H1 (cell line): ENCODE measurements around the gene DENND6B. TPM values are rescaled to one million over a fixed set of nuclear protein-coding genes. Genes with fewer than 3 reads are reported as not detected.

Experiments
- BRCA1 ChIP-seq: IDR thresholded peaks from 2 replicates; pipeline ENCODE4 v1.6.1; 2012; ENCODE audit warnings: low read depth, low read length, improper control_type of control experiment
- CBX5 ChIP-seq: fragments of 300-800, 300-1000 bp; sonication (generic); IDR thresholded peaks from 2 replicates; pipeline ENCODE4 v1.7.1; 2016; ENCODE audit warnings: antibody characterized with exemption, low read length, low read depth
- HDAC2 ChIP-seq, 2 experiments: fragments of 300-600 bp in 1 of 2; sonication (generic) in 1 of 2; IDR thresholded peaks; 2 replicates each; pipeline ENCODE4 v1.6.1; 2011 to 2012; ENCODE audit warnings: low read depth in 2 of 2, low read length in 2 of 2, mild to moderate bottlenecking in 2 of 2, moderate library complexity in 2 of 2, borderline replicate concordance in 1 of 2, inconsistent platforms in 1 of 2
- JUN ChIP-seq: IDR thresholded peaks from 2 replicates; pipeline ENCODE4 v1.6.1; 2011; ENCODE audit warnings: low read depth, mild to moderate bottlenecking, improper control_type of control experiment, low read length
- KDM1A ChIP-seq: fragments of 200-600, 300-600 bp; sonication (generic); IDR thresholded peaks from 2 replicates; pipeline ENCODE4 v1.7.1; 2016; ENCODE audit warnings: mild to moderate bottlenecking, low read length, borderline replicate concordance
- KDM4A ChIP-seq: IDR thresholded peaks from one replicate; pipeline ENCODE4 v1.7.1; 2012; ENCODE audit warnings: low read depth, mild to moderate bottlenecking, moderate library complexity, low read length, inconsistent platforms; ENCODE audit not compliant: severe bottlenecking
- NRF1 ChIP-seq: IDR thresholded peaks from 2 replicates; pipeline ENCODE4 v1.6.1; 2011; ENCODE audit warnings: mild to moderate bottlenecking, low read depth, low read length, improper control_type of control experiment
- RAD21 ChIP-seq, 2 experiments: IDR thresholded peaks in 1 of 2; conservative IDR thresholded peaks in 1 of 2; 2 replicates each; pipeline ENCODE4 v1.6.1; 2011; ENCODE audit warnings: low read depth in 2 of 2, low read length in 2 of 2, improper control_type of control experiment in 1 of 2, inconsistent platforms in 1 of 2, mild to moderate bottlenecking in 1 of 2, moderate library complexity in 1 of 2
- SIN3A ChIP-seq, 2 experiments: IDR thresholded peaks in 1 of 2; conservative IDR thresholded peaks in 1 of 2; 2 replicates each; pipeline ENCODE4 v1.6.1; 2011 to 2012; ENCODE audit warnings: low read length in 2 of 2, improper control_type of control experiment in 1 of 2, low read depth in 1 of 2, mild to moderate bottlenecking in 1 of 2
- SUZ12 ChIP-seq: fragments of 200-600 bp; sonication (generic); IDR thresholded peaks from 2 replicates; pipeline ENCODE4 v1.6.1; 2012; ENCODE audit warnings: mild to moderate bottlenecking, inconsistent platforms, low read length, moderate library complexity, mixed read lengths
- polyA plus RNA-seq, 7 experiments: library from polyadenylated mRNA; depleted of rRNA in 3 of 7; stranded (reverse) in 5 of 7; unstranded in 2 of 7; fragments of >200 nt in 5 of 7; fragments of 200-250 nt in 2 of 7; gene quantifications; 1 replicate in 5 of 7; 2 replicates in 1 of 7; 4 replicates in 1 of 7; pipeline versions ENCODE4 v1.2.1 to v1.2.3, GENCODE V29; 2011 to 2013; ENCODE audit warnings: missing spikeins in 2 of 7, mixed read lengths in 2 of 7
- total RNA-seq: library from RNA; stranded (reverse); fragmentation: NEBNext Ultra II Directional; extraction: Animal tissue kit (Norgen Biotek cat#: 25700); gene quantifications from 2 replicates; pipeline ENCODE4 v1.2.1, GENCODE V29; 2021
- TF ChIP-seq, protein P1 (sequence below): fragments of 300-600 bp; sonication (generic); IDR thresholded peaks from 2 replicates; pipeline ENCODE4 v1.7.1; 2012; ENCODE audit warnings: low read length, moderate library complexity, mild to moderate bottlenecking, inconsistent platforms; ENCODE audit not compliant: insufficient replicate concordance

The DENND6B gene
- total and polyA plus RNA-seq, 2 of the 8 experiments (the other 6 are each of a cell fraction or from before 2014, with no cell fraction given): 1.1 to 1.9 TPM

DNA sequence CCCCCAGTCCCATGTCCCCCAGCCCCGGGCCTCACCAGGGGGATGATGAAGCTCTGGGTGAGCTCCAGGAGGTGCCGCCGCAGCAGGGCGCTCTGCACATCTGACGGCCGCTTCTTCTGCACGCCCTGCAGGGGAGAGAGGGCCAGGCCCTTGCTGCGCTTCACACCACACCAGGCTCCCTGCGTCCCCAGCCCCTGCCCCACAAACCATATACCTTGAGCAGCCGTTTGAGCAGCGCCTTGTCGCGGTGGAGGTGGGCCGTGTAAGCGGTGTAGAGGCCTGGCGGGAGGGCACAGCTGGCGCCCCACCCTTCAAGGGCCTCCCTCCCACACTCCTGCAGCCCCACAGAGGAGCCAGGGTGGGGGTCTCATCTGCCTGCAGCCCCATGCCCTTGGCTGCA is 13.2 kb downstream of the DENND6B start (continued):
- TF ChIP-seq, protein P1, sequence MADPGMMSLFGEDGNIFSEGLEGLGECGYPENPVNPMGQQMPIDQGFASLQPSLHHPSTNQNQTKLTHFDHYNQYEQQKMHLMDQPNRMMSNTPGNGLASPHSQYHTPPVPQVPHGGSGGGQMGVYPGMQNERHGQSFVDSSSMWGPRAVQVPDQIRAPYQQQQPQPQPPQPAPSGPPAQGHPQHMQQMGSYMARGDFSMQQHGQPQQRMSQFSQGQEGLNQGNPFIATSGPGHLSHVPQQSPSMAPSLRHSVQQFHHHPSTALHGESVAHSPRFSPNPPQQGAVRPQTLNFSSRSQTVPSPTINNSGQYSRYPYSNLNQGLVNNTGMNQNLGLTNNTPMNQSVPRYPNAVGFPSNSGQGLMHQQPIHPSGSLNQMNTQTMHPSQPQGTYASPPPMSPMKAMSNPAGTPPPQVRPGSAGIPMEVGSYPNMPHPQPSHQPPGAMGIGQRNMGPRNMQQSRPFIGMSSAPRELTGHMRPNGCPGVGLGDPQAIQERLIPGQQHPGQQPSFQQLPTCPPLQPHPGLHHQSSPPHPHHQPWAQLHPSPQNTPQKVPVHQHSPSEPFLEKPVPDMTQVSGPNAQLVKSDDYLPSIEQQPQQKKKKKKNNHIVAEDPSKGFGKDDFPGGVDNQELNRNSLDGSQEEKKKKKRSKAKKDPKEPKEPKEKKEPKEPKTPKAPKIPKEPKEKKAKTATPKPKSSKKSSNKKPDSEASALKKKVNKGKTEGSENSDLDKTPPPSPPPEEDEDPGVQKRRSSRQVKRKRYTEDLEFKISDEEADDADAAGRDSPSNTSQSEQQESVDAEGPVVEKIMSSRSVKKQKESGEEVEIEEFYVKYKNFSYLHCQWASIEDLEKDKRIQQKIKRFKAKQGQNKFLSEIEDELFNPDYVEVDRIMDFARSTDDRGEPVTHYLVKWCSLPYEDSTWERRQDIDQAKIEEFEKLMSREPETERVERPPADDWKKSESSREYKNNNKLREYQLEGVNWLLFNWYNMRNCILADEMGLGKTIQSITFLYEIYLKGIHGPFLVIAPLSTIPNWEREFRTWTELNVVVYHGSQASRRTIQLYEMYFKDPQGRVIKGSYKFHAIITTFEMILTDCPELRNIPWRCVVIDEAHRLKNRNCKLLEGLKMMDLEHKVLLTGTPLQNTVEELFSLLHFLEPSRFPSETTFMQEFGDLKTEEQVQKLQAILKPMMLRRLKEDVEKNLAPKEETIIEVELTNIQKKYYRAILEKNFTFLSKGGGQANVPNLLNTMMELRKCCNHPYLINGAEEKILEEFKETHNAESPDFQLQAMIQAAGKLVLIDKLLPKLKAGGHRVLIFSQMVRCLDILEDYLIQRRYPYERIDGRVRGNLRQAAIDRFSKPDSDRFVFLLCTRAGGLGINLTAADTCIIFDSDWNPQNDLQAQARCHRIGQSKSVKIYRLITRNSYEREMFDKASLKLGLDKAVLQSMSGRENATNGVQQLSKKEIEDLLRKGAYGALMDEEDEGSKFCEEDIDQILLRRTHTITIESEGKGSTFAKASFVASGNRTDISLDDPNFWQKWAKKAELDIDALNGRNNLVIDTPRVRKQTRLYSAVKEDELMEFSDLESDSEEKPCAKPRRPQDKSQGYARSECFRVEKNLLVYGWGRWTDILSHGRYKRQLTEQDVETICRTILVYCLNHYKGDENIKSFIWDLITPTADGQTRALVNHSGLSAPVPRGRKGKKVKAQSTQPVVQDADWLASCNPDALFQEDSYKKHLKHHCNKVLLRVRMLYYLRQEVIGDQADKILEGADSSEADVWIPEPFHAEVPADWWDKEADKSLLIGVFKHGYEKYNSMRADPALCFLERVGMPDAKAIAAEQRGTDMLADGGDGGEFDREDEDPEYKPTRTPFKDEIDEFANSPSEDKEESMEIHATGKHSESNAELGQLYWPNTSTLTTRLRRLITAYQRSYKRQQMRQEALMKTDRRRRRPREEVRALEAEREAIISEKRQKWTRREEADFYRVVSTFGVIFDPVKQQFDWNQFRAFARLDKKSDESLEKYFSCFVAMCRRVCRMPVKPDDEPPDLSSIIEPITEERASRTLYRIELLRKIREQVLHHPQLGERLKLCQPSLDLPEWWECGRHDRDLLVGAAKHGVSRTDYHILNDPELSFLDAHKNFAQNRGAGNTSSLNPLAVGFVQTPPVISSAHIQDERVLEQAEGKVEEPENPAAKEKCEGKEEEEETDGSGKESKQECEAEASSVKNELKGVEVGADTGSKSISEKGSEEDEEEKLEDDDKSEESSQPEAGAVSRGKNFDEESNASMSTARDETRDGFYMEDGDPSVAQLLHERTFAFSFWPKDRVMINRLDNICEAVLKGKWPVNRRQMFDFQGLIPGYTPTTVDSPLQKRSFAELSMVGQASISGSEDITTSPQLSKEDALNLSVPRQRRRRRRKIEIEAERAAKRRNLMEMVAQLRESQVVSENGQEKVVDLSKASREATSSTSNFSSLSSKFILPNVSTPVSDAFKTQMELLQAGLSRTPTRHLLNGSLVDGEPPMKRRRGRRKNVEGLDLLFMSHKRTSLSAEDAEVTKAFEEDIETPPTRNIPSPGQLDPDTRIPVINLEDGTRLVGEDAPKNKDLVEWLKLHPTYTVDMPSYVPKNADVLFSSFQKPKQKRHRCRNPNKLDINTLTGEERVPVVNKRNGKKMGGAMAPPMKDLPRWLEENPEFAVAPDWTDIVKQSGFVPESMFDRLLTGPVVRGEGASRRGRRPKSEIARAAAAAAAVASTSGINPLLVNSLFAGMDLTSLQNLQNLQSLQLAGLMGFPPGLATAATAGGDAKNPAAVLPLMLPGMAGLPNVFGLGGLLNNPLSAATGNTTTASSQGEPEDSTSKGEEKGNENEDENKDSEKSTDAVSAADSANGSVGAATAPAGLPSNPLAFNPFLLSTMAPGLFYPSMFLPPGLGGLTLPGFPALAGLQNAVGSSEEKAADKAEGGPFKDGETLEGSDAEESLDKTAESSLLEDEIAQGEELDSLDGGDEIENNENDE: no peak
- no peak for TF ChIP-seq SIN3A (conservative IDR thresholded peaks at IDR 0.05 in 1 of 2, IDR thresholded peaks at IDR 0.05 in 1 of 2; ENCODE audit: low read depth in 1 of 2, low read length in 2 of 2)
- no peak for TF ChIP-seq RAD21 (IDR thresholded peaks at IDR 0.05 in 1 of 2, conservative IDR thresholded peaks at IDR 0.05 in 1 of 2; ENCODE audit: low read depth in 2 of 2, low read length in 2 of 2)
- no peak for TF ChIP-seq SUZ12
- TF ChIP-seq HDAC2 (IDR thresholded peaks at IDR 0.05; ENCODE audit: borderline replicate concordance in 1 of 2, low read depth in 2 of 2, low read length in 2 of 2): no peak
- no peak for TF ChIP-seq BRCA1
- no peak for TF ChIP-seq KDM4A
- TF ChIP-seq CBX5: no peak
- no peak for TF ChIP-seq KDM1A
- TF ChIP-seq JUN: no peak
- no peak for TF ChIP-seq NRF1
